ENCODE measurements around the gene MAMDC4.
"Not testable (repeated sequence)": the region's sequence is repeated elsewhere in the genome, so short reads cannot be mapped to it uniquely, and the experiment has no call there.

MAMDC4 gene

DNA sequence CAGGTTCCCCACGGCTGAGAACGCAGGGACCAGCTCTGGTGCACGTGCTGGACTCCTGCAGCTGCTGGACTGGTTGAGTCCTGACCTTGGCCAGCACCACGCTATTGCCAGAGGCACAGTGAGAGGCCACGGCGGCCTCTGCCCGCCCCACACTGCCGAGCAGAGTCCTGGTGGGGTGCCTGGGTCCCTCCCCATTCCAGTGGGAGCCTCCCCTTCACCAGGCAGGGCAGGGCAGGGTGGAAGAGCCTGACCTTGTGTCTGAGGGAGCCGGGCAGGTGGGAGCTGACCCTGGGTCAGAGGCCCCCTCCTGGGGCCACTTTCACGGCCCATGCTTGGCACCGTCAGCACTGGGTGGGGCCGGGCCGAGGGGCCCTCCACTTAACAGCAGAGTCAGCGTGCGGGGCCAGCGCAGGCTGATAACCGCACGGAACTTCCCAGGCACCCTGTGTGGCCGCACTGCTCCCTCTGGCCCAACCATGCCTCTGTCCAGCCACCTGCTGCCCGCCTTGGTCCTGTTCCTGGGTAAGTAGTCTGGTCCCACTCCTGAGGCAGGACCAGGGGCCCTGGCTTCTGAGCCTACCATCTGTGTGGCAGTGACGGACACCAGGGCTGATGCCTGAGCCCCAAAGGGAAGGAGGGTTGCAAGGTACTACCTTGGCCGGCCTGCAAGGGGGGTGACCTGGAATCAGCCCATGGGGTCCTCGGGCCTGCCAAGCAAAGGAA is at the start of gene MAMDC4:
TSS of gene MAMDC4 (plus strand) at position 406 of the 723 bp plus-strand sequence. CDS start at position 477, 71 bp downstream.
- no peak for DNase-seq (ENCODE audit: low read depth in 3 of 3)

- DNase-seq (ENCODE audit: low read depth in 3 of 3), result not testable (repeated sequence)
Observed at GRCh38 chr9:136803009-136803550, 49.1 kb upstream of the MAMDC4 start.

- DNase-seq (ENCODE audit: low read depth in 3 of 3), result no peak
Observed at GRCh38 chr9:136803551-136804508, 48.3 kb upstream of the MAMDC4 start.

DNA sequence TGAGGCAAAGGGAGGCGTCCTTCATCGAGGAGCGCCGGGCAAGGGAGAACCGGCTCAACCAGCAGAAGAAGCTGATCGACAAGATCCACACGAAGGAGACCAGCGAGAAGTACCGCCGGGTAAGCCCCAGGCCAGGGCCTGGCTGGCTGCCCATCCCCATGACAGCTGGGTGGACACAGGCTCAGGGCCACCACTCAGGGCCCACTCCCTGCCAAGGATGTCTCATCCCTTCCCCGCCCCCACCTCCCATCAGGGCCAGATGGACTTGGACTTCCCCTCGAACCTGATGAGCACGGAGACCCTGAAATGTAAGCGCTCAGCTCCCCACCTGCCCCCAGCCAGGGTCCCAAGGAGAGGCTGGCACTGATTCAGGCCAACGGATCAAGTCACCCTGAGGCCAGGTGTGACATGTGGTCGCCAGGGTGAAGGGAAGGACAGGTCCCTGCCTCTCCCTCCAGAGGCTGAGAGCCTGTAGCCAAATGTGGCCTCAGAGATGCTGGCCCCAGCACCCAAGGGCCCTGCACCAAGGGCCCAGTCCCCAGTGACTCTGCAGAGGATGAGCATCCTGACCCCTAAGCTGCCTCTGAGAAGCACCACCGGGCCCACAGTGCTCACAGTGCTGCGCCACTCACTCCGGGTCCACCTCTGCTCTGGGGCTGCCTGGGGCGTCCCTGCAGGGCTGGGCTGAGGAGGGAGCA is 47.5 kb upstream of the MAMDC4 start:
- no peak for DNase-seq (ENCODE audit: low read depth in 3 of 3)

DNA sequence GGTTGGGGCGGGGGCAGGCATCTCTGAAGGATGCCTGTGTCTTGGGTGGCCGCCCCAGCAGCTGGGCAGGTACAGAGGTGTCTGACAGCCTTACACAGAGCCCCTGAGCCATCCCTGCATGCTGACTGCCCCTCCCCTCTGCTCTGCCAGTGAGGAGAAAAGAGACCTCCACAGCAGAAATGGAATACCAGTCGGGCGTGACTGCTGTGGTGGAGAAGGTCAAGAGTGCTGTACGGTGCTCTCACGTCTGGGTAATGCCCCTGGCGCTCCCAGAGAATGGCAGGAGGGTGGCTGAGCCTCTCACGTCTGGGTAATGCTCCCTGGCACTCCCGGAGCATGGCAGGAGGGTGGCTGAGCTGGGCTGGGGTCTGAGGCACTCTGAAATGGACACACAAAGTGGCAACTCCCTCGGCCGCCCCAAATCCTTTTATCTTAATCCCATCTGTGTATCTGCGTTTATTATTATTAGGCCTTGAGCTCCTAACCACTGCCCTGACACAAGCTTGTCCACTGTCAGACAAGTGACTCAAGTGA is 46.9 kb upstream of the MAMDC4 start:
- no peak for DNase-seq (ENCODE audit: low read depth in 3 of 3)

GRCh38 chr9:136806067-136806466 is 46.1 kb upstream of the MAMDC4 start:
- no peak for DNase-seq (ENCODE audit: low read depth in 3 of 3)

- no peak for DNase-seq (ENCODE audit: low read depth in 3 of 3)
Observed at GRCh38 chr9:136806631-136807201, 45.4 kb upstream of the MAMDC4 start.

GRCh38 chr9:136807281-136808074 is 44.7 kb upstream of the MAMDC4 start, which contains the start of gene RABL6:
RABL6 (plus strand) TSS chr9:136807948; CDS start chr9:136808197, 249 bp downstream.
- DNase-seq (ENCODE audit: low read depth in 3 of 3), result peak; percentile 54 to 66 (median 64)

DNA sequence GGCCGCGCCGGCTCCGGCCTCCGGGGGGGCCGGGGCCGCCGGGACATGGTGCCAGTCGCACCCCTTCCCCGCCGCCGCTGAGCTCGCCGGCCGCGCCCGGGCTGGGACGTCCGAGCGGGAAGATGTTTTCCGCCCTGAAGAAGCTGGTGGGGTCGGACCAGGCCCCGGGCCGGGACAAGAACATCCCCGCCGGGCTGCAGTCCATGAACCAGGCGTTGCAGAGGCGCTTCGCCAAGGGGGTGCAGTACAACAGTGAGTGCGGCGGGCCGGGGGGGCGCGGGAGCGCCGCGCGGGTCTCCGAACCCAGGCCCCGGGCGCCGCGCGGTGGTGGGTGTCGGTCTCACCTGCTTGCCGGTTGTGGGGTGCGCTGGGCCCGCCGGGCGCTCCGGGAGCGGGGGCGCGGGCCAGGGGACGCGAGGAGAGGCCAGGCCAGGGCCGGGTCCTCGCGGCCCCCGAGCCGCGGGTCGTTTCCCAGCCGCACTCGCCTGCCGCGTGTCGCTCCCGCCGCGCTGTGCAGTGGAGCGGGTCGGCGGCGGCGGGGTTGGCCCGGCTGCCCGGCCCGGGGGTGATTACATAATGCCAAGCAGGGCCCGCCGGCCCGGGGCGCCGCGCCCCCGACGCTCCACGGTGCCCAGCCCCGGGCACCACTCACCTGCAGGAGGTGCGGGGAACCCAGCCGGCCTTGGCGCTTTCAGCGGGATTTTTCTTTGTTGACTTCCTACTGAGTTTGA is 43.9 kb upstream of the MAMDC4 start:
- peak in 1 of 3 donors; percentile 38 for DNase-seq (ENCODE audit: low read depth in 3 of 3)

GRCh38 chr9:136808806-136809158 is 43.4 kb upstream of the MAMDC4 start:
- no peak for DNase-seq (ENCODE audit: low read depth in 3 of 3)

- no peak for DNase-seq (ENCODE audit: low read depth in 3 of 3)
Observed at GRCh38 chr9:136814725-136815421, 37.3 kb upstream of the MAMDC4 start.

GRCh38 chr9:136815422-136815782 is 36.7 kb upstream of the MAMDC4 start:
- DNase-seq (ENCODE audit: low read depth in 3 of 3), result no peak

DNA sequence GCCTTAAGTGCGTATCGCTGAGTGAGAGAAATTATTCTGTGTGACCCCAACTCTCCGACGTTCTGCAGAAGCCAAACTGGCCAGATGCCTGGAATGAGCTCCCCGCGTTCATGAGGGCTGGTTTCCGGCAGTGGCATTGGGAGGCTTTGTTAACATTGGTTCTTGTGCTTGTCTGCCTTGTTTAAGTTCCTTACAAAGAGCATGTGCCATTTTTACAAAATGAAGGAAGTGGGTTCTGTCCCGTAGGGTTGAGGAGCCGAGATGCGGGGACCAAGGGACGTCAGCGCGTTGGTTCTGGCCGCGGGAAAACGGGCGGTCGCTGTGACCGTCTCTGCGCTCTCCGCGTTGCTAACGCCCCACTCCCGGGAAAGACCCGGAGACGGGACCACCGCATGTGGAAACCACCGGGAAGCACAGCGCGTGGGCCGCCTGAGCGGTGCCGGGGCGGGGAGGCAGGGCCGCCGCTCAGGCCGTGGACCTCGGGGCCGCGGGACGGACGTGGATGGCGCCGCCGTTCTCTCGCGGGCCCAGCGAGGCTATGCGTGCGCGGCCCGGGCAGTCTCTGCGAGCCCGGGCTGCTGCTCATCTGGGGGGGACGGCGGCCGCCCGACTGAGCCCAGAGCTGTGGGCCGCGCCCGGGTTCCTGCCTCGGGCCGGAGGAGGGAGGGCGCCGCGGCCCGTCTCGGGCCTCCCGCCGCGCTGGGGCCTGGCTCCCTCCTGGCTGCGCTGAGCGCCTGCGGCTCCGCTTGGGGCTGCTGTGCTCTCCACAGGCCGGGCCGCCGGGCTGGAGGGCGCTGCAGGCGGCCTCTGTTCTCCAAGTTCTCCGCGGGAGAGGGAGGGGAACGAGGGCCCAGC is 30.9 kb upstream of the MAMDC4 start:
- no peak for DNase-seq (ENCODE audit: low read depth in 3 of 3)

DNA sequence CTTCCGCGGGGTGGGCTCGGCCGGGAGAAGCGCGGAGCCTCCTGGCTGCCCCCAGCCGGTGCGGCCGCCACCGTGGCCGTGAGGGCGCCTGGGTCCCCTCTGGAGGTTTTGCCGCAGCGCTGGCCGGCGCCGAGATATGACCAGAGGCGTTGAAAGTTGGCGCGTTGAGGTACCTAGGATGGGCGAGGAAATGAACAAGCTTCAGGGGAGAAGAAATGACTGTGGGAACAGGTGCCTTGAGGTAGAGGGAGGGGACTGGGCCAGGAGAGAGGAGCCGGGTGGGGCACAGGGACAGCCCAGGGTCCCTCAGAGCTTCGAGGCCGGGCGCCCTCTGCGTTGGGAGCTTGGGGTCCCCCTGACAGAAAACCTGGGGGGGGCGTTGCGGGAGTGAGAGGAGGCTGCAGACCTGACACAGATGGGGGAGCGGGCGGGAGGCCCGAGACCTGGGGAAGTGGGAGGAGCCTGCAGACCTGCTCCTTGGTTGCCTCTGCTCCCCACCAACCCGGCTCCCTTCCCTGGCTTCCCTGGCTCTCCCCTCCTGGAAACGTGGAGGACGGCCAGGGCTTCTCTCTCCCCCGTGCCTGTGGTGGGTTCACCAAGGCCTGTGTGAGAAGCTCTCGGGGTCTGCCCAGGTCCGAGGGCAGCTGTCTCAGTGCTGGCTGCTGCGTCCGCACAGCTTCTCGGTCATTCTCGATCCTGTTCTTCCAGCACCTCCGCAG is 30.2 kb upstream of the MAMDC4 start:
- DNase-seq (ENCODE audit: low read depth in 3 of 3), result no peak

- no peak for DNase-seq (ENCODE audit: low read depth in 3 of 3)
Observed at GRCh38 chr9:136823136-136824046, 28.8 kb upstream of the MAMDC4 start.

DNA sequence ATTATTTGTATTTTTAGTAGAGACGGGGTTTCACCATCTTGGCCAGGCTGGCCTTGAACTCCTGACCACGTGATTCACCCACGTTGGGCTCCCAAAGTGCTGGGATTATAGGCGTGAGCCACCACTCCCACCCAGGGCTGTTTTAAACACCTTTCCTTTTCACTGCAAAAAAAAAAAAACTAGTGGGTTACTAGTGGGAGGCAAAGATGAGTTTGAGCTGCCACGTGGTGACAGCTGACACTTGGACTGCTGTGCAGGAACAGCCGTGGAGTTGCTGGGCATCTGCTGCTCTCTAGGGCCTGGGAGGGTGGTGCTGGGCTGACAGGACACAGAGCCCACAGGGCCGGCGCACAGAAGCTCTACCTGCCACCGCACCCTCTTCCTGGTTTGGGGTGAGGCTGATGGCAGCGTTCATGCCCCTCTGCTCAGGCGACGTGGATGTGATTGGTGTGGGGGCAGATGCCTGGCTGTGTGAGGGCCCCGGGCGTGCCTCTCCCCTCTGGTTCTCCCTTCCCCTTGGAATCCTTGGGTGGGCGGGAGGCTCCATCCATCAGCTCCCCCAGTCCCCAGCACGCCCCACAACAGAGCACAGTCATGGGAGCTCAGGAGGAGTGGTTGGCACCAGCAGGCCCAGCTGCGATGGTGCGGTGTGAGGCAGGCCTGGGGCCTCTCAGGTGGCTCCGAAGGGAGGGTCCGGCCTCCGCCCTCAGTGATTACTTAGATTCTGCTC is 27.5 kb upstream of the MAMDC4 start:
- DNase-seq (ENCODE audit: low read depth in 3 of 3), result no peak

Data from stimulated activated CD4-positive, alpha-beta T cell treated with anti-CD3 and anti-CD28 coated beads, TNF-alpha, amount 100 ng/mL, for 48 hours (primary cell).